ENCODE data around the gene MSRB3. TPM values are rescaled to one million over a fixed set of nuclear protein-coding genes. Genes with fewer than 3 reads are reported as not detected.

Gene MSRB3
- total RNA-seq, 1 experiment from 2014 or later = 31.1 TPM

- no TSS peak for BruUV-seq (replicated peaks)
- TF ChIP-seq CTCF (IDR thresholded peaks at IDR 0.05; ENCODE audit: unreplicated experiment) = no peak
- Mint-ChIP-seq H3K4me3 (ENCODE audit: unreplicated experiment) (no peak overlapping the region), H3K36me3 (ENCODE audit: insufficient read depth, unreplicated experiment) (no peaks in the 10 kb centered on the region), H3K9me3 (ENCODE audit: unreplicated experiment) (no peaks in the 10 kb centered on the region), H3K27me3 (ENCODE audit: insufficient read depth, unreplicated experiment) (no peaks in the 10 kb centered on the region), H3K4me1 (ENCODE audit: insufficient read depth, unreplicated experiment) (no peaks in the 10 kb centered on the region), H3K27ac (ENCODE audit: low read depth, unreplicated experiment) (no peak overlapping the region)
- POLR2A ChIA-PET = interaction anchor here (0.6 kb wide), 1 partner anchor 13 kb away, joined by 4 read pairs; no protein-coding TSS in a partner anchor
- intact Hi-C loops (cut with micrococcal nuclease) = no loop called here
- CTCF ChIA-PET = interaction anchor here (0.7 kb wide), 2 partner anchors 160 to 246 kb away, joined by 3 read pairs; no protein-coding TSS in a partner anchor
- DNase-seq (ENCODE audit: unreplicated experiment) = no peak
Measured at GRCh38 chr12:65343230-65343629, 64.7 kb downstream of the MSRB3 start.

GRCh38 chr12:65343801-65344200 is 65.3 kb downstream of the MSRB3 start:
- H3K4me1 Mint-ChIP-seq (ENCODE audit: insufficient read depth, unreplicated experiment) = no peaks in the 10 kb centered on the region
- no peaks in the 10 kb centered on the region for H3K9me3 Mint-ChIP-seq (ENCODE audit: unreplicated experiment)
- no peak overlapping the region for H3K27ac Mint-ChIP-seq (ENCODE audit: low read depth, unreplicated experiment)
- TF ChIP-seq CTCF (IDR thresholded peaks at IDR 0.05; ENCODE audit: unreplicated experiment) = no peak
- intact Hi-C loops (cut with micrococcal nuclease) = no loop called here
- no peak overlapping the region for H3K4me3 Mint-ChIP-seq (ENCODE audit: unreplicated experiment)
- ChIA-PET CTCF (interaction anchor here (0.7 kb wide), 2 partner anchors 160 to 245 kb away, joined by 3 read pairs; no protein-coding TSS in a partner anchor), POLR2A (interaction anchor here (0.6 kb wide), 1 partner anchor 13 kb away, joined by 4 read pairs; no protein-coding TSS in a partner anchor)
- no peaks in the 10 kb centered on the region for H3K36me3 Mint-ChIP-seq (ENCODE audit: insufficient read depth, unreplicated experiment)
- no peaks in the 10 kb centered on the region for H3K27me3 Mint-ChIP-seq (ENCODE audit: insufficient read depth, unreplicated experiment)
- DNase-seq (ENCODE audit: unreplicated experiment) = no peak
- no TSS peak for BruUV-seq (replicated peaks)

GRCh38 chr12:65355461-65355860 is 77.0 kb downstream of the MSRB3 start:
- no peak for TF ChIP-seq CTCF (IDR thresholded peaks at IDR 0.05; ENCODE audit: unreplicated experiment)
- peak; percentile 4 for DNase-seq (ENCODE audit: unreplicated experiment)
- H3K4me3 Mint-ChIP-seq (ENCODE audit: unreplicated experiment) = no peak overlapping the region
- POLR2A ChIA-PET = no interaction called here
- no peak overlapping the region for H3K27ac Mint-ChIP-seq (ENCODE audit: low read depth, unreplicated experiment)
- no peaks in the 10 kb centered on the region for H3K9me3 Mint-ChIP-seq (ENCODE audit: unreplicated experiment)
- no peaks in the 10 kb centered on the region for H3K36me3 Mint-ChIP-seq (ENCODE audit: insufficient read depth, unreplicated experiment)
- H3K27me3 Mint-ChIP-seq (ENCODE audit: insufficient read depth, unreplicated experiment) = no peaks in the 10 kb centered on the region
- H3K4me1 Mint-ChIP-seq (ENCODE audit: insufficient read depth, unreplicated experiment) = peaks cover 8% of the 10 kb centered on the region
- BruUV-seq (replicated peaks) = no TSS peak
- CTCF ChIA-PET = no interaction called here
- intact Hi-C loops (cut with micrococcal nuclease) = no loop called here

GRCh38 chr12:65362234-65363031 is 84.0 kb downstream of the MSRB3 start:
- Mint-ChIP-seq H3K4me1 (ENCODE audit: insufficient read depth, unreplicated experiment) (peaks cover 7% of the 10 kb centered on the region), H3K27ac (ENCODE audit: low read depth, unreplicated experiment) (no peak overlapping the region), H3K4me3 (ENCODE audit: unreplicated experiment) (no peak overlapping the region), H3K27me3 (ENCODE audit: insufficient read depth, unreplicated experiment) (no peaks in the 10 kb centered on the region), H3K36me3 (ENCODE audit: insufficient read depth, unreplicated experiment) (peaks cover 7% of the 10 kb centered on the region), H3K9me3 (ENCODE audit: unreplicated experiment) (no peaks in the 10 kb centered on the region)
- intact Hi-C loops (cut with micrococcal nuclease) = no loop called here
- DNase-seq (ENCODE audit: unreplicated experiment) = no peak
- ChIA-PET POLR2A (no interaction called here), CTCF (no interaction called here)
- no peak for TF ChIP-seq CTCF (IDR thresholded peaks at IDR 0.05; ENCODE audit: unreplicated experiment)
- no TSS peak for BruUV-seq (replicated peaks)

Measured in MCF 10A (cell line).